Measurements from ENCODE around the gene MOB2.

Gene MOB2

DNA sequence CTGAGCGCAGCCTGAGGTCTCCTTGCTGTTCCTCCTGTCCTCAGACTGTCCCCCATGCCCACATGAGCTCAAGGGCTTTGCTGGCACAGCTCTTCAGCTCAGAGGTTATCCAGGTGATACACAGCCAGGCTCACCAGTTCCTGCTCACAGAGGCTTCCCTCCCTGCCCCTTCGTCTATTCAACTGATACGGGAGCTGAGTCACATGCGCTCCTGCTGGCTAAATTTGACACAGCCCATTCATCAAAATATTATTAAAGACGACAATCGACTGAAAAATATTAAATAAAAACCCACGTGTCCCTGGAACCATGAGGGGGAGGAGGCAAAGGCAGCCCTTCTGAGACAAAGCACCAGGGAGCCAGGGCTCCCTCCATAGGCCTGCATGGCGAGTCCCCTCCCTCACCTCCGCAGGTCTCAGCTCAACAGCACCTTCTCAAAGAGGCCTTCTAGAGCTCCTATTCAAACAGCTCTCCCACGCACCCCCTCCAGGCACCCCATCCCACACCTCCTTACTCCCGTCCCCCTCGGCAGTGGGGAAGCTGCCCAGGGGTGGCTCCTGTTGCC lies 45.0 kb upstream of the MOB2 start:
- H3K36me3 ChIP-seq (ENCODE audit: insufficient read depth, low read length): peaks cover 19% of the 10 kb centered on the region
- no peak overlapping the region for H3K4me3 ChIP-seq (ENCODE audit: low read depth in 1 of 2, low read length in 2 of 2)
- H3K9ac ChIP-seq (ENCODE audit: low read depth, low read length): no peak overlapping the region
- no peak overlapping the region for H2AFZ ChIP-seq (ENCODE audit: low read depth, low read length)
- no peaks in the 10 kb centered on the region for H3K9me3 ChIP-seq (ENCODE audit: insufficient read depth, low read length, severe bottlenecking)
- H4K20me1 ChIP-seq (ENCODE audit: insufficient read depth, low read length): peaks cover 90% of the 10 kb centered on the region
- TF ChIP-seq EZH2 (IDR thresholded peaks at IDR 0.05; ENCODE audit: borderline replicate concordance, low read depth, low read length, severe bottlenecking) (no peak), CTCF (IDR thresholded peaks at IDR 0.05; ENCODE audit: borderline replicate concordance, extremely low read depth, low read length, poor library complexity, severe bottlenecking) (no peak)
- DNase-seq (no peak), ATAC-seq (ENCODE audit: insufficient read depth, low read depth) (no peak)
- H3K4me1 ChIP-seq (ENCODE audit: insufficient read depth, low read length): no peaks in the 10 kb centered on the region
- H3K4me2 ChIP-seq (ENCODE audit: insufficient read depth, low read length): no peak overlapping the region
- H3K27me3 ChIP-seq (ENCODE audit: insufficient read depth, low read length, poor library complexity): no peaks in the 10 kb centered on the region
- H3K27ac ChIP-seq (ENCODE audit: low read length): no peak overlapping the region
- peaks cover 96% of the 10 kb centered on the region for H3K79me2 ChIP-seq (ENCODE audit: insufficient read depth, low read length)

GRCh38 chr11:1530686-1531448 lies 44.3 kb upstream of the MOB2 start:
- Histone ChIP-seq H2AFZ (ENCODE audit: low read depth, low read length) (no peak overlapping the region), H3K27ac (ENCODE audit: low read length) (no peak overlapping the region), H3K4me3 (ENCODE audit: low read depth in 1 of 2, low read length in 2 of 2) (no peak overlapping the region), H3K4me1 (ENCODE audit: insufficient read depth, low read length) (no peaks in the 10 kb centered on the region), H4K20me1 (ENCODE audit: insufficient read depth, low read length) (peaks cover 90% of the 10 kb centered on the region), H3K27me3 (ENCODE audit: insufficient read depth, low read length, poor library complexity) (no peaks in the 10 kb centered on the region), H3K4me2 (ENCODE audit: insufficient read depth, low read length) (no peak overlapping the region), H3K36me3 (ENCODE audit: insufficient read depth, low read length) (peaks cover 13% of the 10 kb centered on the region), H3K9me3 (ENCODE audit: insufficient read depth, low read length, severe bottlenecking) (no peaks in the 10 kb centered on the region), H3K9ac (ENCODE audit: low read depth, low read length) (no peak overlapping the region), H3K79me2 (ENCODE audit: insufficient read depth, low read length) (peaks cover 96% of the 10 kb centered on the region)
- ATAC-seq (ENCODE audit: insufficient read depth, low read depth): no peak
- DNase-seq: no peak
- TF ChIP-seq EZH2 (IDR thresholded peaks at IDR 0.05; ENCODE audit: borderline replicate concordance, low read depth, low read length, severe bottlenecking): no peak
- no peak for TF ChIP-seq CTCF (IDR thresholded peaks at IDR 0.05; ENCODE audit: borderline replicate concordance, extremely low read depth, low read length, poor library complexity, severe bottlenecking)

- ATAC-seq (ENCODE audit: insufficient read depth, low read depth) (no peak), DNase-seq (no peak)
- Histone ChIP-seq H3K27ac (ENCODE audit: low read length) (no peak overlapping the region), H3K36me3 (ENCODE audit: insufficient read depth, low read length) (peaks cover 8% of the 10 kb centered on the region; the same call in 1 of the 2 replicates), H3K4me2 (ENCODE audit: insufficient read depth, low read length) (no peak overlapping the region), H3K9me3 (ENCODE audit: insufficient read depth, low read length, severe bottlenecking) (no peaks in the 10 kb centered on the region), H2AFZ (ENCODE audit: low read depth, low read length) (no peak overlapping the region), H3K9ac (ENCODE audit: low read depth, low read length) (no peak overlapping the region), H3K79me2 (ENCODE audit: insufficient read depth, low read length) (peaks cover 96% of the 10 kb centered on the region), H3K4me3 (ENCODE audit: low read depth in 1 of 2, low read length in 2 of 2) (no peak overlapping the region), H4K20me1 (ENCODE audit: insufficient read depth, low read length) (peaks cover 90% of the 10 kb centered on the region), H3K4me1 (ENCODE audit: insufficient read depth, low read length) (no peaks in the 10 kb centered on the region), H3K27me3 (ENCODE audit: insufficient read depth, low read length, poor library complexity) (no peaks in the 10 kb centered on the region)
- TF ChIP-seq CTCF (IDR thresholded peaks at IDR 0.05; ENCODE audit: borderline replicate concordance, extremely low read depth, low read length, poor library complexity, severe bottlenecking) (no peak), EZH2 (IDR thresholded peaks at IDR 0.05; ENCODE audit: borderline replicate concordance, low read depth, low read length, severe bottlenecking) (no peak)
These were observed 43.2 kb upstream of the MOB2 start for GRCh38 chr11:1529774-1530173.

All from DND-41 (cell line).